Activated CD4-positive, alpha-beta T cell treated with anti-CD3 and anti-CD28 coated beads, Interleukin-2, amount 50 U/mL, for 16 hours (primary cell): ENCODE measurements around the gene LRRC30.
"Not testable (repeated sequence)": the region's sequence is repeated elsewhere in the genome, so short reads cannot be mapped to it uniquely, and the experiment has no call there.

Experiments
- DNase-seq: peaks from one replicate; pipeline ENCODE4 v3.0.0-alpha.2; 2020

LRRC30 gene

GRCh38 chr18:7230626-7231349 is at the start of gene LRRC30:
LRRC30 (plus strand) TSS chr18:7231089; CDS start chr18:7231139, 50 bp downstream.
- no peak for DNase-seq

- DNase-seq = no peak
Observed at GRCh38 chr18:7185701-7186100, 45.2 kb upstream of the LRRC30 start.

DNA sequence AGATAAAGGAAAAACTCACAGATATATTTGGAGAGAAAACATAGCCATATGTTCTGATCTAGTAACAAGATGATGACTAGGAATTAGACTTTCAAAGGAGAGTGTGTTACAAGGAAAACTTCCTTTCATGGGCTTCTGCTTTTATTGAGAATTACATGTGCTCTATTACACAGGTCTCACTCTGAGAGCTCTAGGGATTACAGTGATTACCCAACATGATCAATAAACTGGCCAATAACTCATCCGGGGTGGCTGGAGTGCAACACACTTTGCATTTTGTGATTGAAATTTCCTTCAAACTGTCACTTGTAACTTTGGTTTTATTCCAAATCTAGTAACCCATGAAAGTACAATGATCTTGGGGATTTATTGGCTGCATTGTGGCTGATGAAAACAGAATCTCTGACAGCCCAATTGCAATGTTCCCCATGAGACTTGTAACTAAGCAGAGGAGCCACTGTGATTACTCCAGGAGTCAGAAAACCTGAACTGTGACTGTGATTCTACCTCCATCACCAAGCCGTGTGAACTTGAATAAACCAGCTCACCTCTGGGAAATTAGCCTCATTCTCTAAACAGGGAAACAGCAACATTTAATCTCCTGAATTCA is 40.2 kb upstream of the LRRC30 start:
- no peak for DNase-seq

GRCh38 chr18:7191736-7192135 is 39.2 kb upstream of the LRRC30 start:
- no peak for DNase-seq

GRCh38 chr18:7195266-7195665 is 35.6 kb upstream of the LRRC30 start:
- no peak for DNase-seq

DNA sequence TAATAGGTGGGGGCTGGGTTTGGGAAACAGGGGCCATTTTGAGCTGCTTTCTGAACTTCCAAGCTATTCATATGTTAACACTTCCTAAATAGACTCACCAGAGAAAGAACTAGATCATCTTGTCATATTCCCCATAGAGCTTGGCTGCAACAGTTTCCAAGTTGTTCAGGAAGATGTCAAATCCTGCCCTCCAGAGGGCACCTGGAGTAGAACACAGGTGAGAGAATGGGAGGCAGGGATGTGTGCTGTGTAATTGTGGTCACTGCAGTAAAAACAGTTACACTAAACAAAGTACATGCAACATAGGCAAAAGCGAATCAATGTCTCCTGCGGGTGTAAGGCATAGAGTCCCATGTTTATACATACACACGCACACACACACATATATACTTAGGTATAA is 34.5 kb upstream of the LRRC30 start:
- DNase-seq = no peak

DNA sequence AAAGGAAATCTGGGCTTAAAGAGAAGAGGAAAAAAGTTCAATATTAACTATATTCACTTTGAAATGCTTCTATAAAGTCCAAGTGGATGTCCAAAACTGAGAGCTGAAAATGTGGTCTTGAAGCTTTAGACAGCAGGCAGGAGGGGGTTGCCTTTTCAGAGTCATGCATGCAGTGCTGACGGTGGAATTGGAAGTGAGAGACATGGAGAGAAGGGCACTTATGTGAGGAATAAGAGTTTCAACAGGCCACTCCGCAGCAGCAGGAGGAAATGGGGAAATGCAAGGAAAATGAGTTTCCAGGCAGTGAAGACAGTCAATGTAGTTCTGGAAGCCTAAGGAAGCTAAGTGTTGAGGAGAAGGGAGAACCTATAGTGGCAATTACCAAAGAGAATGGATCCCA is 33.0 kb upstream of the LRRC30 start:
- no peak for DNase-seq

- no peak for DNase-seq
Observed at GRCh38 chr18:7198326-7198725, 32.6 kb upstream of the LRRC30 start.

GRCh38 chr18:7201096-7201495 is 29.8 kb upstream of the LRRC30 start:
- no peak for DNase-seq

DNA sequence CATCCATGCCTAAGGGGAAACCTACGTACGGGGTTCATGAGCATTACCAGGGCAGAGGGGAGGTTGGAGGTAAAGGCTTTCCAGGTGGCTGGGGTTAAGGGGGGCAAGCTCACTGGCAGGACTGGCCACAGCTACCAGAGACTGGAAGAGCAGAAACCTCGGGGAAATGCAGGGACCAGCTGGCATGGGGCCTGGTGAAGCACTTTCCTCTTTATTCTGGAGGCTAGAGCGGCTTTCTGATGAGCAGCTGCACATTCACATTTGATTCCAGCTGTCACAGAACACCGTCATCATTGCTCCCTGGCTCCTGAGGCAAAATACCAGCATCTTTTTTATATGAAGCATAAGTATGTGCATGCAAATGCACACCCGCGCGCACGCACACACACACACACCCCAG is 28.7 kb upstream of the LRRC30 start:
- DNase-seq = no peak

- DNase-seq = not testable (repeated sequence)
Observed at GRCh38 chr18:7203601-7204000, 27.3 kb upstream of the LRRC30 start.

DNA sequence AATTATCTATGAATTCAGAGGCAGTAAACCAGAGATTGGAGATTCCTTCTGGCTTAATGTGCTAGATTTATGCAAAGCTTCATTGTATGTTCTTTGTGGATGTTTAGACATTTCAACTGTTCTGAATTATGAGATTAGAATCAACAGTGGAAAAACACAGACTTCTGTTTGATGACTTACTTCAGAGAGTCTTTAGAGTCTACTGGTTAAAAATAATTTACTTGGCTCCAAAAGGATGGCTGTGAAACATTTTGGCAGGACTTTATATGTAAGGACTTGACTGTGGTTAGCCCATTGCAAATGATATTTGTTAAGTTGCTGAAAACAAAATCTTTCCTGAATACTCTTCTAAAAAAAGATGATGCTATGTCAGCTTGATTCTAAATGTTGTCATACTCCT is 25.5 kb upstream of the LRRC30 start:
- DNase-seq = no peak

DNA sequence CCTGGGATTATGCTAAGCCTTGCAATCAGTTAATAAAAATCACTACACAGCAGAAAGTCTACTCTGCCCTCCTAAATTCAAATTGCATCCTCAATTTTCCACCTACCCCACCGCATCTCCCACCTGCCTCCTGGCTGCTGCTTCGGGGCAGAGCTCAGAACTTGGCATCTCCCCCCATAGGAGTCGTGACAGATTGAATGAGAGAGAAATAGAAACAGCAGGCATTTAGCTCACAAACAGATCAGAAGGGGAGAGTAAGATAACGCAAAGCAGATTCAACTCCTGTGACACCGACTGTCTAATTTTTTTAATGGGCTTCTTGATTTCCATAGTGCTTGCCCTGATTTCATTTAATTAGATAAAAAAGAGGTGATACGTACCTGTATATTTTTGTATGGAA is 24.7 kb upstream of the LRRC30 start:
- DNase-seq = no peak

DNA sequence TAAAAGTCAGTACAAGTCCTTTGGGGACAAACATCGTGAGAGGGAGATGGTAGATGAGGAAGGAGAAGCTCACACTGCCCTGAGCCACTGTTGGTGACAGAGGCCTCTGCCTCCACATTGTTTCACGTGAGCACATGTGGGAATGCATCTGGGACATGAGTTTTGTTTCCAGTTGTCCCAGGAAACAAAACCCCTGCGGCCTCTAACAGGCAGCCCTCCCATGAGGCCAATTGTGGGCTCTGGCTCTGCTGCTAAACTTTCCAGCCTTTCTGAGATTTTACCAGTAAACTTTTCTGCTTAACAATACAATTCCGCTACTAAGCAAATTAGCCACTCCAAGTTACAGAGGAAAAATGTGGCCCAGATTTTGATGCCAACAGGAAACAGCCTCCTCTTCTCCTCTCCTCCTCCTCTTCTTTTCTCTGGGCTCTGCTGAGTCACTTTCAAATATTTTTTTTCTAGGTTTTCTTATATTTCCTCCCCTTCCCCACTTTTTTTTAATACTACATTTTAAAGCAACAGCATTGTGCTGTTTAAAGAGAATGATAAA is 23.4 kb upstream of the LRRC30 start:
- no peak for DNase-seq

DNA sequence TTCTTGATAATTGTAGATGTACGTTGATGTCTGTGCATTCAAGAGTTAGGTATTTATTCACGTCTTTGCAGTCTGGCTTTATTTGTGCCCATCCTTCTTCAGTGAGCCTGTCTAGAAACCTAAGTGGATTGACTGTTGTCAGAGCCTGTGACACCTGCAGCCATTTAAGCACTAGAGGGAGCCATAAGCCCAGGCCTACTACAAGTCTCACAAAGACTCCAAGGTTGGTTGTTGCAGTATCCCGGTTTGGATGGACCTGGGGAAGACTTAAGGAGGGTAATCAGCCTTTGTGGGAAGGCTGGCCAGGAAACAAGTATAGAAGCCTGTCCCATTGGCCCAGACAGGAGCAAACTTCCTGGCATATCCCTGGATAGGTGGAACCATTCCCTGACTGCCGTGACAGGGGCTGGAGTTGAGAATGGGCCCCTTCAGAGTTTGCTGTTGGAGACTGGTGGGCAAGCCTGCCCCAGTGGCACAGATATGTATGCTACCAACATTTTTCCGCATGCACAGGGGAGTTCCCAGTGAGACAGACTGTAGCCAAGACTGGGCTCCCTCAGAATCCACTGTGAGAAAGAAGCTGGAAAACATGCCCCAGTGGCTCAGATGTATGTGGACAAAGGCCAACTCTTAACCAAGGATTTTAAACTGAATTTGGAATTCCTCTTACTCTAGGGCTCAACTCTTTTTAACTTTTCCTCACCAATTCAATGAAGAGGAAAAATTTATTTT is 9.3 kb upstream of the LRRC30 start:
- peak; percentile 22 for DNase-seq

DNA sequence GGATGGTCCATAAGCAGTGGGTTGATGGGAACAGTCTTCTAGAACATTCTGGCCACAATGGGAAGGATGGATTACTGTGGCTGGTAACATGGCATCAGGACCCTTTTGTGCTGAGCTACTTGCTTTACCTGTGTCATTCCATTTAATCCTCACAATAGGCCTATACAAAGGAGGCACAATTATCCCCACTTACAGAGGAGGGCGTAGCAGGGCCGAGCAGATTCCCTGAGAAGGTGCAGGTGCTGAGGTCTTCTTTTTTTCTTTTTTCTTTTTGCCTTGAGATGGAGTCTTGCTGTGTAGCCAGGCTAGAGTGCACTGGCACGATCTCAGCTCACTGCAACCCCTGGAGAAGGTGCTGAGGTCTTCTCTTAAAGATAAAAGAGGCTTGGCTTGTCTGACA is 6.7 kb upstream of the LRRC30 start:
- DNase-seq = no peak

- no peak for DNase-seq
Observed at GRCh38 chr18:7232218-7232617, 1.3 kb downstream of the LRRC30 start.

GRCh38 chr18:7233134-7233810 is 2.4 kb downstream of the LRRC30 start:
- DNase-seq = no peak

DNA sequence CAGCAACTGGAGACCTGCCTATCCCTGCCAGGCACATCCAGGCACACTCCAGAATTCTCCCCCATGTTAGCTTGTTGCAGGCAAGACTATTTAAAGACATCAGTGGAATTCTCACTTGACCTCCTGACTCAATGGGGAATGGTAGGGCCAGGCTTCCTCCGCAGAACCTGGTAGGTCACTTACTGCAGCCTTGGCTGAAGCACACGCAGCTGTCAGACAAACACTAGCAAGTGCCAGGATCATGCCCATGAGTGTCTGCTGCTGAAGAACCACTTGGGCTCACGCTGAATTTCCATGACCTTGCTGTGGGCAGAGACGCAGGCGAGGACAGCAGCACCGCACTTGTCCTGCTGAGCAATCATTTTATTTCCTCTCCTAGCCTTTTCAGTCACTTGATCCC is 3.2 kb downstream of the LRRC30 start:
- DNase-seq = no peak

DNA sequence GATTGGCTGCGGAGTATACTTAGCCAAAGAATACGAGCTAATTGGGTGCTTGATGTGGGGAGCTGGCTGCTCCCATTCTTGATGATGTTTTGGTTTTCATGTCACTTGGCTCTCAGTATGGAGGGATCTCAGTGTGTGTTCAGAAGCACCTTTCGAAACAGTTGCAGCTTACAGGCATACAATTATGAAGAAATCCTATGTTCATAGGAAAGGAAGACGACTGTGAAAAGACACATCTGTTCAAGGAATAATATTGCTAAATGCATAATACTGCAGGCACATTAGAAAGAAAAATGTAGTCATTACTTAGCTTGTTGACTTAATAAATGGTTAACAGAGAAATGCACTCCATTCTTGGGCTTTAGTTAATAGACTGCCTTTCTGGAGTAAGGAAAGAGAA is 4.1 kb downstream of the LRRC30 start:
- DNase-seq = no peak

DNA sequence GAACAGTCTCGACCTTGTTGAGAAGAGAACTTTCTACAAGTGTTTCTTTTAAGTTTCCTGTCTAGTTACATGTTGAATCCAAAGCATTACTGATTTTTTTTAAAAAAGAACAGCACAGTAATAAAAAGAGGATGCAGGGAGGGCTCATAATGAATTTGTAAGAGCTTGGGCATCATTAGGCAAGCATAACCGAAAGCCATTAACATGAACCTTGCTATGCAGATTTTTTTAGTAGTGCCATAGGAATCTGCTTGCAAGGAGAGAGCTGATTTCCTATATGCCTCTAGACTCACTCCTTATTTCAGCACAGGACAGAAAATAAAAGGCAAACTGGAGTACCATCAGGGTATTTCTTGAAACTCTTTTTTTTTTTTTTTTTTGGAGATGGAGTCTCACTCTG is 5.2 kb downstream of the LRRC30 start:
- no peak for DNase-seq

GRCh38 chr18:7236933-7237332 is 6.0 kb downstream of the LRRC30 start:
- DNase-seq = no peak

- no peak for DNase-seq
Observed at GRCh38 chr18:7237673-7238272, 6.9 kb downstream of the LRRC30 start.
